Naive thymus-derived CD4-positive, alpha-beta T cell (primary cell): ENCODE measurements around the gene XXYLT1. TPM values are rescaled to one million over a fixed set of nuclear protein-coding genes. Genes with fewer than 3 reads are reported as not detected.
A peak's percentile ranks its signal among the peaks of the same experiment; 100 is the strongest.

ENCODE experiments used
- ATAC-seq: fragments of 150-1000 bp; cut with Tn5 transposase; 2 replicates; pipeline ENCODE4 v1.10.0; 2021; ENCODE audit warnings: mild to moderate bottlenecking, moderate library complexity
- CTCF ChIA-PET: fragments of 350-600 bp; sonication (Branson Sonifier 250); formaldehyde crosslinking; loops from one replicate; lab custom pipeline; 2021; ENCODE audit warnings: antibody characterized with exemption; lab: Charles Lee
- POLR2A ChIA-PET: fragments of 350-600 bp; sonication (Branson Sonifier 250); formaldehyde crosslinking; loops from one replicate; lab custom pipeline; 2021; ENCODE audit warnings: antibody characterized with exemption, inconsistent platforms; lab: Charles Lee
- DNase-seq, 9 donors: peaks; one replicate each; pipeline versions ENCODE4 v3.0.0 to v3.0.0-alpha.2; 2020 to 2022; ENCODE audit warnings: mixed read lengths in 1 of 9
- H3K27ac ChIP-seq: one replicate; pipeline ENCODE4 v1.7.0; 2013; ENCODE audit warnings: mild to moderate bottlenecking, low read depth, low read length, moderate library complexity
- H3K27me3 ChIP-seq, 2 donors: one replicate each; pipeline ENCODE4 v1.7.0; 2013; ENCODE audit warnings: low read length in 2 of 2, mild to moderate bottlenecking in 2 of 2, moderate library complexity in 2 of 2; ENCODE audit not compliant: control insufficient read depth in 2 of 2, insufficient read depth in 2 of 2
- H3K36me3 ChIP-seq, 3 experiments: 1 replicate in 2 of 3; 2 replicates in 1 of 3; pipeline ENCODE4 v1.7.0; 2013; ENCODE audit warnings: low read length in 3 of 3, mild to moderate bottlenecking in 3 of 3, moderate library complexity in 1 of 3; ENCODE audit not compliant: insufficient read depth in 3 of 3, control insufficient read depth in 2 of 3
- H3K4me1 ChIP-seq, 2 donors: one replicate each; pipeline ENCODE4 v1.7.0; 2013; ENCODE audit warnings: low read length in 2 of 2, mild to moderate bottlenecking in 2 of 2, moderate library complexity in 1 of 2; ENCODE audit not compliant: control insufficient read depth in 2 of 2, insufficient read depth in 2 of 2
- H3K4me3 ChIP-seq: 2 replicates; pipeline ENCODE4 v1.7.0; 2013; ENCODE audit warnings: mild to moderate bottlenecking, low read length
- H3K9me3 ChIP-seq, 3 experiments: 1 replicate in 2 of 3; 2 replicates in 1 of 3; pipeline ENCODE4 v1.7.0; 2013; ENCODE audit warnings: low read length in 3 of 3; ENCODE audit not compliant: control insufficient read depth in 2 of 3
- H3K27ac Mint-ChIP-seq, 9 donors: one replicate each; pipeline ENCODE4 v1.8.0; 2020 to 2022; ENCODE audit warnings: mixed read lengths in 9 of 9, mild to moderate bottlenecking in 8 of 9, moderate library complexity in 5 of 9, inconsistent platforms in 2 of 9
- H3K27me3 Mint-ChIP-seq, 5 donors: one replicate each; pipeline ENCODE4 v1.8.0; 2021 to 2022; ENCODE audit warnings: mixed read lengths in 5 of 5, mild to moderate bottlenecking in 1 of 5
- H3K36me3 Mint-ChIP-seq, 5 donors: one replicate each; pipeline ENCODE4 v1.8.0; 2020 to 2022; ENCODE audit warnings: mixed read lengths in 5 of 5, mild to moderate bottlenecking in 3 of 5, inconsistent platforms in 1 of 5
- H3K4me1 Mint-ChIP-seq, 7 donors: one replicate each; pipeline ENCODE4 v1.8.0; 2020 to 2022; ENCODE audit warnings: mixed read lengths in 7 of 7, mild to moderate bottlenecking in 3 of 7, inconsistent platforms in 1 of 7
- H3K4me3 Mint-ChIP-seq, 10 donors: one replicate each; pipeline ENCODE4 v1.8.0; 2020 to 2022; ENCODE audit warnings: mild to moderate bottlenecking in 10 of 10, mixed read lengths in 10 of 10, moderate library complexity in 6 of 10, inconsistent platforms in 2 of 10
- H3K9me3 Mint-ChIP-seq, 11 donors: one replicate each; pipeline ENCODE4 v1.8.0; 2020 to 2022; ENCODE audit warnings: mixed read lengths in 11 of 11, mild to moderate bottlenecking in 4 of 11, inconsistent platforms in 1 of 11, moderate library complexity in 1 of 11
- intact Hi-C, 2 donors: fragments of 100-400 bp; cut with micrococcal nuclease; formaldehyde crosslinking; loops; one replicate each; pipeline ENCODE4 v1.15.1; 2023
- polyA plus RNA-seq, 2 donors: library from polyadenylated mRNA; unstranded; fragments of 300-500 nt; fragmentation: Illumina TruSeq; gene quantifications; one replicate each; pipeline ENCODE4 v1.2.3, GENCODE V29; 2021
- total RNA-seq, 6 experiments: library from RNA in 5 of 6; stranded (reverse) in 5 of 6; gene quantifications; 1 replicate in 5 of 6; 2 replicates in 1 of 6; pipeline ENCODE4 v1.2.3 and lab custom pipeline; 2021 to 2026

The XXYLT1 gene
- total and polyA plus RNA-seq, 7 experiments from 2014 or later = 4.1 to 11.7 (median 7.2) TPM

GRCh38 chr3:195255176-195255500 is 15.8 kb downstream of the XXYLT1 start:
- POLR2A ChIA-PET = no interaction called here
- ATAC-seq (no peak), DNase-seq (peak in 1 of 9 donors; percentile 19)
- peaks cover 0 to 2% (median 0%) of the 10 kb centered on the region in 11 donors for H3K9me3 Mint-ChIP-seq
- Histone ChIP-seq H3K9me3 (no peaks in the 10 kb centered on the region), H3K27ac (no peak overlapping the region), H3K27me3 (no peaks in the 10 kb centered on the region), H3K4me1 (peaks cover 6 to 10% of the 10 kb centered on the region in 2 donors), H3K4me3 (no peak overlapping the region), H3K36me3 (no peaks in the 10 kb centered on the region)
- peaks cover 0 to 3% (median 0%) of the 10 kb centered on the region in 5 donors for H3K36me3 Mint-ChIP-seq
- intact Hi-C loops = no loop called here
- CTCF ChIA-PET = interaction anchor here (0.6 to 1.8 kb wide), 4 partner anchors 12 to 584 kb away, joined by 3 to 5 read pairs (median 4); no protein-coding TSS in a partner anchor
- no peaks in the 10 kb centered on the region for H3K27me3 Mint-ChIP-seq
- peaks cover 15 to 23% (median 20%) of the 10 kb centered on the region in 7 donors for H3K4me1 Mint-ChIP-seq
- H3K27ac Mint-ChIP-seq = no peak overlapping the region
- no peak overlapping the region for H3K4me3 Mint-ChIP-seq

DNA sequence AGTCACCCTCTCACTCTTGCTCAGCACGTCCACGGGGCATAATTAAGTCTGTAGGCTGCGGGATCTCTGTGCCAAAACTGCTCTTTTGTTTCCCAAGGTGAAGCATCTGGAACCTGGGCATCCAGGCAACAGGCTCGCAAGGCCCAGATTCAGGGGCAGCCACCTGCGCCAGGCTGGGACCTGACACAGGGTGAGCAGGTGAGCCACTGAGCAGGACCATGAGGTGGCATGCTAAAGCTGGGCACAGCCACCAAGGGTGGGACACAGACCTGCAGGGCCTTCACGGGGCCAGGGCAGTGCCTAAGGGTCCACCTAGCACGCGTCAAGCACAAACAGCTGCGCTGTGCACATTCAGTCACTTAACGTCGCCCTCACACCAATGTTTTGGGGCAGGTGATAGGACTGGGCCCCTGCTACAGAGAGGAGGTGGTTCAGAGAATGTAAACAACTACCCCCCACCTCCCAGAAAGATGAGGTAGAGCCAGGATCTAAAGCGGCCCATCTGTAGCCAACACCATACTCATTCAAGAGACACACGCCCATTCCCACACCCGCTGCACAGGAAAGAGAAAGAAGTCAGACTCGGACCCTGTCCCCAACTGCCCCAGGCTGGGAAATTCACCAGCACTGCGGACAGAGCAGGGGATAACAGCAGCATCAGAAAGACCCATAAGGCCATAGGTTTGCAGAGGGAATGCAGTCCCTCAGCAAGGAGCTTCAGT is 16.3 kb downstream of the XXYLT1 start:
- Histone ChIP-seq H3K4me1 (peaks cover 6 to 9% of the 10 kb centered on the region in 2 donors), H3K27ac (no peak overlapping the region), H3K4me3 (no peak overlapping the region), H3K9me3 (no peaks in the 10 kb centered on the region), H3K36me3 (no peaks in the 10 kb centered on the region), H3K27me3 (no peaks in the 10 kb centered on the region)
- H3K9me3 Mint-ChIP-seq = peaks cover 0 to 2% (median 0%) of the 10 kb centered on the region in 11 donors
- ChIA-PET CTCF (interaction anchor here (0.6 to 1.8 kb wide), 4 partner anchors 12 to 584 kb away, joined by 3 to 5 read pairs (median 4); no protein-coding TSS in a partner anchor), POLR2A (no interaction called here)
- peaks cover 15 to 24% (median 21%) of the 10 kb centered on the region in 7 donors for H3K4me1 Mint-ChIP-seq
- intact Hi-C loops = no loop called here
- ATAC-seq (no peak), DNase-seq (peak in 1 of 9 donors; percentile 15)
- H3K27me3 Mint-ChIP-seq = no peaks in the 10 kb centered on the region
- H3K4me3 Mint-ChIP-seq = no peak overlapping the region
- H3K36me3 Mint-ChIP-seq = peaks cover 0 to 3% (median 0%) of the 10 kb centered on the region in 5 donors
- no peak overlapping the region for H3K27ac Mint-ChIP-seq

GRCh38 chr3:195253923-195254432 is 17.0 kb downstream of the XXYLT1 start:
- Mint-ChIP-seq H3K27me3 (no peaks in the 10 kb centered on the region), H3K36me3 (peaks cover 0 to 3% (median 0%) of the 10 kb centered on the region in 5 donors), H3K4me1 (peaks cover 15 to 24% (median 22%) of the 10 kb centered on the region in 7 donors), H3K4me3 (no peak overlapping the region), H3K9me3 (peaks cover 0 to 2% (median 0%) of the 10 kb centered on the region in 11 donors), H3K27ac (no peak overlapping the region)
- ATAC-seq = no peak
- Histone ChIP-seq H3K36me3 (no peaks in the 10 kb centered on the region), H3K9me3 (no peaks in the 10 kb centered on the region), H3K4me1 (peaks cover 0 to 5% of the 10 kb centered on the region in 2 donors), H3K27me3 (no peaks in the 10 kb centered on the region), H3K27ac (no peak overlapping the region), H3K4me3 (no peak overlapping the region)
- POLR2A ChIA-PET = no interaction called here
- CTCF ChIA-PET = no interaction called here
- no peak for DNase-seq
- intact Hi-C loops = no loop called here

- Histone ChIP-seq H3K36me3 (no peaks in the 10 kb centered on the region), H3K27me3 (no peaks in the 10 kb centered on the region), H3K4me3 (no peak overlapping the region), H3K9me3 (no peaks in the 10 kb centered on the region), H3K4me1 (peaks cover 0 to 5% of the 10 kb centered on the region in 2 donors), H3K27ac (no peak overlapping the region)
- Mint-ChIP-seq H3K4me1 (peaks cover 7 to 20% (median 13%) of the 10 kb centered on the region in 7 donors), H3K27me3 (no peaks in the 10 kb centered on the region), H3K4me3 (no peak overlapping the region), H3K27ac (no peak overlapping the region), H3K36me3 (peaks cover 0 to 14% (median 9%) of the 10 kb centered on the region in 5 donors), H3K9me3 (peaks cover 0 to 2% (median 0%) of the 10 kb centered on the region in 11 donors)
- CTCF ChIA-PET = no interaction called here
- ATAC-seq (no peak), DNase-seq (peak in 1 of 9 donors; percentile 20)
- intact Hi-C loops = no loop called here
- POLR2A ChIA-PET = interaction anchor here (0.9 kb wide), 1 partner anchor 19 kb away, joined by 3 read pairs; no protein-coding TSS in a partner anchor
These were observed 19.5 kb downstream of the XXYLT1 start for GRCh38 chr3:195251336-195252065.

GRCh38 chr3:195250473-195251251 is 20.3 kb downstream of the XXYLT1 start:
- Mint-ChIP-seq H3K36me3 (peaks cover 0 to 22% (median 17%) of the 10 kb centered on the region in 5 donors), H3K9me3 (peaks cover 0 to 2% (median 0%) of the 10 kb centered on the region in 11 donors), H3K27me3 (no peaks in the 10 kb centered on the region), H3K4me3 (peak overlapping the region in 4 of 10 donors; percentile 5 to 69 (median 10)), H3K27ac (peak overlapping the region in 7 of 9 donors; percentile 0 to 63 (median 22)), H3K4me1 (peaks cover 7 to 20% (median 13%) of the 10 kb centered on the region in 7 donors)
- Histone ChIP-seq H3K36me3 (no peaks in the 10 kb centered on the region), H3K4me1 (peaks cover 0 to 5% of the 10 kb centered on the region in 2 donors), H3K27ac (no peak overlapping the region), H3K27me3 (no peaks in the 10 kb centered on the region), H3K9me3 (no peaks in the 10 kb centered on the region), H3K4me3 (no peak overlapping the region)
- intact Hi-C loops = no loop called here
- DNase-seq = peak in 1 of 9 donors; percentile 20
- ChIA-PET POLR2A (no interaction called here), CTCF (interaction anchor here (0.6 kb wide), 1 partner anchor 12 kb away, joined by 3 read pairs; no protein-coding TSS in a partner anchor)
- peak; percentile 32 for ATAC-seq
